GM19467 (cell line): ENCODE measurements around the gene ANKRD55.
"Not testable (repeated sequence)": the region's sequence is repeated elsewhere in the genome, so short reads cannot be mapped to it uniquely, and the experiment has no call there.

ENCODE experiments used
- ATAC-seq: cut with Tn5 transposase; IDR thresholded peaks from one replicate; pipeline ENCODE4 v1.9.1; 2021; ENCODE audit warnings: mild to moderate bottlenecking, moderate library complexity; ENCODE audit not compliant: unreplicated experiment

Gene ANKRD55

GRCh38 chr5:56211298-56211865 lies 21.7 kb downstream of the ANKRD55 start:
- ATAC-seq: no peak

GRCh38 chr5:56208681-56209080 lies 24.4 kb downstream of the ANKRD55 start:
- no peak for ATAC-seq

- no peak for ATAC-seq
These were observed 25.6 kb downstream of the ANKRD55 start for GRCh38 chr5:56207537-56207936.

- ATAC-seq: no peak
These were observed 26.8 kb downstream of the ANKRD55 start for GRCh38 chr5:56206126-56206910.

GRCh38 chr5:56203936-56204335 lies 29.2 kb downstream of the ANKRD55 start:
- not testable (repeated sequence) for ATAC-seq

GRCh38 chr5:56202483-56202882 lies 30.6 kb downstream of the ANKRD55 start:
- ATAC-seq: no peak

- not testable (repeated sequence) for ATAC-seq
These were observed 31.3 kb downstream of the ANKRD55 start for GRCh38 chr5:56201762-56202261.

GRCh38 chr5:56200971-56201666 lies 32.0 kb downstream of the ANKRD55 start:
- peak; percentile 97 for ATAC-seq

GRCh38 chr5:56195016-56195415 lies 38.1 kb downstream of the ANKRD55 start:
- no peak for ATAC-seq

GRCh38 chr5:56192246-56192645 lies 40.9 kb downstream of the ANKRD55 start:
- no peak for ATAC-seq

GRCh38 chr5:56191656-56192055 lies 41.5 kb downstream of the ANKRD55 start:
- no peak for ATAC-seq

- no peak for ATAC-seq
These were observed 42.6 kb downstream of the ANKRD55 start for GRCh38 chr5:56190497-56190896.

GRCh38 chr5:56185768-56186311 lies 47.3 kb downstream of the ANKRD55 start:
- ATAC-seq: no peak

GRCh38 chr5:56183506-56183905 lies 49.6 kb downstream of the ANKRD55 start:
- ATAC-seq: no peak

- no peak for ATAC-seq
These were observed 53.7 kb downstream of the ANKRD55 start for GRCh38 chr5:56179442-56179841.

GRCh38 chr5:56178823-56179222 lies 54.3 kb downstream of the ANKRD55 start:
- no peak for ATAC-seq

- no peak for ATAC-seq
These were observed 56.1 kb downstream of the ANKRD55 start for GRCh38 chr5:56176871-56177533.

- ATAC-seq: no peak
These were observed 56.9 kb downstream of the ANKRD55 start for GRCh38 chr5:56176155-56176798.

GRCh38 chr5:56175488-56175887 lies 57.6 kb downstream of the ANKRD55 start:
- ATAC-seq: no peak

GRCh38 chr5:56175021-56175420 lies 58.1 kb downstream of the ANKRD55 start:
- ATAC-seq: no peak
